Activated B cell treated with CpG ODN at 0.5 μM for 24 hours (primary cell): Measurements from ENCODE around the gene KIF25. TPM values are rescaled to one million over a fixed set of nuclear protein-coding genes. Genes with fewer than 3 reads are reported as not detected.

Source experiments
- ATAC-seq: fragments of 200-7000 bp; cut with Tn5 transposase; one replicate; pipeline ENCODE4 v1.10.0; 2021; ENCODE audit warnings: low read depth, mild to moderate bottlenecking, moderate library complexity
- CTCF ChIA-PET: fragments of 350-600 bp; sonication (Branson Sonifier 250); formaldehyde crosslinking; loops from one replicate; lab custom pipeline; 2021; ENCODE audit warnings: antibody characterized with exemption; lab: Charles Lee
- POLR2A ChIA-PET: fragments of 350-600 bp; sonication (Branson Sonifier 250); formaldehyde crosslinking; loops from one replicate; lab custom pipeline; 2021; ENCODE audit warnings: antibody characterized with exemption; lab: Charles Lee
- DNase-seq: peaks from one replicate; pipeline ENCODE4 v3.0.0; 2022
- H3K27ac Mint-ChIP-seq: one replicate; pipeline ENCODE4 v1.8.0; 2020; ENCODE audit warnings: mixed read lengths
- H3K27me3 Mint-ChIP-seq: one replicate; pipeline ENCODE4 v1.8.0; 2021; ENCODE audit warnings: mixed read lengths
- H3K36me3 Mint-ChIP-seq: one replicate; pipeline ENCODE4 v1.8.0; 2021; ENCODE audit warnings: low read depth, mixed read lengths
- H3K4me1 Mint-ChIP-seq: one replicate; pipeline ENCODE4 v1.8.0; 2021; ENCODE audit warnings: mixed read lengths
- H3K4me3 Mint-ChIP-seq: one replicate; pipeline ENCODE4 v1.8.0; 2020; ENCODE audit warnings: mild to moderate bottlenecking, mixed read lengths
- H3K9me3 Mint-ChIP-seq: one replicate; pipeline ENCODE4 v1.8.0; 2020; ENCODE audit warnings: mixed read lengths
- intact Hi-C: fragments of 100-400 bp; cut with micrococcal nuclease; formaldehyde crosslinking; loops from one replicate; pipeline ENCODE4 v1.15.1; 2024
- total RNA-seq: library from RNA; stranded (reverse); gene quantifications from 2 replicates; pipeline ENCODE4 v1.2.3, GENCODE V29; 2022
- TF ChIP-seq, protein P1 (sequence below): fragments of 200-600 bp; IDR thresholded peaks from one replicate; pipeline ENCODE4 v1.8.0; 2022; ENCODE audit warnings: antibody characterized with exemption, mild to moderate bottlenecking

Gene KIF25
- total RNA-seq, 1 donor from 2014 or later: not detected

DNA sequence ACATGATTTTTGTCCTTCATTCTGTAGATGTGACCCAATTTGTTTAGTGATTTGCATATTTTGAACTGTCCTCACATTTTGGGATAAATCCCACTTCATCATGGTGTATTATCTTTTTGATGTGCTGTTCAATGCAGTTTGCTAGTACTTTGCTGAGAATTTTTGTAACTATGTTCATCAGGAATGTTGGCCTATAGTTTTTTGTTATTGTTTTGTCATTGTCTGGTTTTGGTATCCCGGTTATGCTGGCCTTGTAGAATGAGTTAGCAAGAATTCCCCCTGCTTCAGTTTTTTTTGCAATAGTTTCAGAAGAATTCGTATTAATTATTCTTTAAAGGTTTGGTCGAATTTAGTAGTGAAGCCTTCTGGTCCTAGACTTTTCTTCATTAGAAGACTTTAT, 11.9 kb downstream of the KIF25 start:
- Mint-ChIP-seq H3K4me1 (no peaks in the 10 kb centered on the region), H3K9me3 (peaks cover 34% of the 10 kb centered on the region), H3K27me3 (no peaks in the 10 kb centered on the region), H3K27ac (no peak overlapping the region), H3K36me3 (no peaks in the 10 kb centered on the region), H3K4me3 (no peak overlapping the region)
- DNase-seq (no peak), ATAC-seq (no peak)
- ChIA-PET POLR2A (no interaction called here), CTCF (no interaction called here)
- intact Hi-C loops: no loop called here
- TF ChIP-seq, protein P1, sequence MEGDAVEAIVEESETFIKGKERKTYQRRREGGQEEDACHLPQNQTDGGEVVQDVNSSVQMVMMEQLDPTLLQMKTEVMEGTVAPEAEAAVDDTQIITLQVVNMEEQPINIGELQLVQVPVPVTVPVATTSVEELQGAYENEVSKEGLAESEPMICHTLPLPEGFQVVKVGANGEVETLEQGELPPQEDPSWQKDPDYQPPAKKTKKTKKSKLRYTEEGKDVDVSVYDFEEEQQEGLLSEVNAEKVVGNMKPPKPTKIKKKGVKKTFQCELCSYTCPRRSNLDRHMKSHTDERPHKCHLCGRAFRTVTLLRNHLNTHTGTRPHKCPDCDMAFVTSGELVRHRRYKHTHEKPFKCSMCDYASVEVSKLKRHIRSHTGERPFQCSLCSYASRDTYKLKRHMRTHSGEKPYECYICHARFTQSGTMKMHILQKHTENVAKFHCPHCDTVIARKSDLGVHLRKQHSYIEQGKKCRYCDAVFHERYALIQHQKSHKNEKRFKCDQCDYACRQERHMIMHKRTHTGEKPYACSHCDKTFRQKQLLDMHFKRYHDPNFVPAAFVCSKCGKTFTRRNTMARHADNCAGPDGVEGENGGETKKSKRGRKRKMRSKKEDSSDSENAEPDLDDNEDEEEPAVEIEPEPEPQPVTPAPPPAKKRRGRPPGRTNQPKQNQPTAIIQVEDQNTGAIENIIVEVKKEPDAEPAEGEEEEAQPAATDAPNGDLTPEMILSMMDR: no peak

DNA sequence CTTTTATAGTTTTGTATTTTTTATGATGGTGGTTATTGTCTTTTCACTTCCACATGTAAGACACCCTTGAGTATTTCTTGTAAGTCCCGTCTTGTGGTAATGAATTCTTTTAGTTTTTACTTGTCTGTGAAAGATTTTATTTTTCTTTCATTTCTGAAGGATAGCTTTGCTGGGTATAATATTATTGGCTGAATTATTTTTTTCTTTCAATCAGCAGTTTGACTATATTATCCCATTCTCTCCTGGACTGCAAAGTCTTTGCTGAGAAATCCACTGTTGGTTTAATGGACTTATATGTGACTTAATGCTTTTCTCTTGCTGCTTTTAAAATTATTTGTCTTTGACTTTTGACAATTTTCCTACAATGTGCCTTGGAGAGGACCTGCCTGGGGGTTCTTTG, 13.8 kb downstream of the KIF25 start:
- ChIA-PET POLR2A (no interaction called here), CTCF (no interaction called here)
- H3K36me3 Mint-ChIP-seq: no peaks in the 10 kb centered on the region
- no peak for ATAC-seq
- no peaks in the 10 kb centered on the region for H3K27me3 Mint-ChIP-seq
- H3K4me1 Mint-ChIP-seq: no peaks in the 10 kb centered on the region
- DNase-seq: no peak
- TF ChIP-seq, protein P1: no peak
- H3K4me3 Mint-ChIP-seq: no peak overlapping the region
- no peak overlapping the region for H3K27ac Mint-ChIP-seq
- intact Hi-C loops: no loop called here
- peaks cover 37% of the 10 kb centered on the region for H3K9me3 Mint-ChIP-seq

DNA sequence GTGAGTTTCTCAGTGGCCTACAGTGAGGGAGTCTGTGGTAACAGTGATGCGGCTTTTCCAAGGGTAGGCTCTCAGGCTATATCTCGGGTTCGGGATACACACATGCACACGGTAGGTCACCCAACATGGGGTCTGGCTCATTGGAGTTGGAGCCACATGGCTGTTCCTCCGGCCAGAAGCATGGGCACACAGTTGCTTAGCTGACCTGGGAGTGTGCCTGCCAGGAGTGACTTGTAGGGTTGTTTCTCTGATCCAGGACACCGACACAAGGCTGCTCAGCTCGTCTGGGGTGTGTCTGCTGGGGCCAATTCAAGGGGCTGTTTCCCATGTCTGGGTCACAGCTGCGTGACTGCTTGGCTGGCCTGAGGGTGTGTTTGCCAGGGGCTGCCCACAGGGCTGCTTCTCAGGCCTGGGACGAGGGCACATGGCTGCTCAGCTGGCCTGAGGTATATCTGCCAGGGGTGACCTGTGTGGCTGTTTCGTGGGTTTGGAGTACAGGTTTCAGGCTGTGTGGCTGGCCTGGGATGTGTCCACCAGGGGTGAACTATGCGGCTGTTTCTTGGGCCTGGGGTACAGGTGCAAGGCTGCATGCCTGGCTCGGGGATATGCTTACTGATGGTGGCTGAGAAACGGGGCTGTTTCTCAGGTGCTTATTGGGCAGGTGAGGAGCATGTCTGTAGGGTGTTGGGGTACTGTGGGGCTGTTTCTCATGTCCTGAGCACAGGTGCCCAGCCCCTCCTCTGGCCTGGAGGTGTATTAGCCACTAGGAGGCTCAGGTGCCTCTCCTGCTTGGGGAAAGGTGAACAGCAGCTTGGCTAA, 15.2 kb downstream of the KIF25 start:
- Mint-ChIP-seq H3K9me3 (peaks cover 37% of the 10 kb centered on the region), H3K27ac (no peak overlapping the region), H3K27me3 (no peaks in the 10 kb centered on the region), H3K36me3 (no peaks in the 10 kb centered on the region), H3K4me3 (no peak overlapping the region), H3K4me1 (no peaks in the 10 kb centered on the region)
- intact Hi-C loops: no loop called here
- ATAC-seq (no peak), DNase-seq (no peak)
- TF ChIP-seq, protein P1: no peak
- CTCF ChIA-PET: no interaction called here
- POLR2A ChIA-PET: no interaction called here

DNA sequence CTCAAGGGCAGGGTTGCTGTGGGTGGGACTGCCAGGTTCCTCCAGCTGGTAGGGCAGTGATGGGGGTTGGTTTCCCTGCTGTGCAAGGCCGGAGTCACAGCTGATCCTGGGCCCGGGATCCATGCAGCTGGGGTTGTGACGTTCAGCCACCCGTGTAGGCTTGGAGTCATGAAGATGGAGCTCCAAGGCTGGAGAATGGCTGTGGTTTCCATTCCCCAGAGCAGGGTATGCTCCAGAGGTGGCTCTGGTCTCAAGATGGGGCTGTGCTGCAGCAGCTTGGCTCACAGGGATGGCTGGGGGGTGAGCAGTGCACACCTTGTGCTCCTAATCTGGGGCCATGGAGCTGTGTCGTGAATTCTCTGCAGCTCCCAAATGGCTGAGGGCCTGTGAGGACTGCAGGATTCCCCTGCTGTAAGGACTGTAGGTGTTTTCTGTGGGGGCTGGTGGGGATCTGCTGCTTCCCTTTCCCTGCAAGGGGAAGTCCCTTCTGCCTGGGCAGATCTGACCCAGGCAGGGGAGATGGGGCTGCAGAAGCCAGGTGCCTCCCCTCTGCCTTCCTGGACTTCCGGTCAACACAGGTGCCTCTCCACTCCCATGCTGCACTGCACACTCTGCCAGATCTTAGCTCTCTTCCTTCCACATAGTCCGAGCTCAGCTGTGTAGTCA, 15.9 kb downstream of the KIF25 start:
- no peaks in the 10 kb centered on the region for H3K36me3 Mint-ChIP-seq
- no peak overlapping the region for H3K4me3 Mint-ChIP-seq
- H3K4me1 Mint-ChIP-seq: no peaks in the 10 kb centered on the region
- ATAC-seq: no peak
- ChIA-PET CTCF (no interaction called here), POLR2A (no interaction called here)
- H3K27ac Mint-ChIP-seq: no peak overlapping the region
- TF ChIP-seq, protein P1: no peak
- H3K27me3 Mint-ChIP-seq: no peaks in the 10 kb centered on the region
- H3K9me3 Mint-ChIP-seq: peaks cover 33% of the 10 kb centered on the region
- intact Hi-C loops: no loop called here
- no peak for DNase-seq

DNA sequence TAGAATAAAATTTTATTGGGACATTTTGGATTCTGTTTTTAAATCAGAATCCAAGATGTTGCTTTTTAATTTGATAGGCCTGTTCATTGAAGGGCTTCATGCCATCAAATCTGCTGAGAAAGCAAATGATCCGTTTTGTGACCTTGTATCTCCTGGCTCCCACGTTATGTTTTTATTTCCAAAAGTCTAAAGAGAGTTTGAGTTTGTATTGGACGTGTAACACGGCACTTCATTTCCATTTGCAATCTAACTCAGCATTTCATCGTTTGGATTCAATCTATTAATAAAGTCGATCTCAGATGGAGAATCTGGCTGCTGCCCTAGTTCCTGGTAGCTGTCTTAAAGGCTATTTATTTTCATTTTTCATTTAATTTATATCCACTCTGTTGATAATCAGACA, 17.0 kb downstream of the KIF25 start:
- ATAC-seq (no peak), DNase-seq (no peak)
- TF ChIP-seq, protein P1: no peak
- intact Hi-C loops: no loop called here
- H3K4me3 Mint-ChIP-seq: no peak overlapping the region
- H3K4me1 Mint-ChIP-seq: no peaks in the 10 kb centered on the region
- H3K36me3 Mint-ChIP-seq: no peaks in the 10 kb centered on the region
- peaks cover 34% of the 10 kb centered on the region for H3K9me3 Mint-ChIP-seq
- ChIA-PET POLR2A (no interaction called here), CTCF (no interaction called here)
- no peaks in the 10 kb centered on the region for H3K27me3 Mint-ChIP-seq
- H3K27ac Mint-ChIP-seq: no peak overlapping the region
